ENCODE results near the gene AP2A1. TPM values are rescaled to one million over a fixed set of nuclear protein-coding genes. Genes with fewer than 3 reads are reported as not detected.
"Not testable (repeated sequence)": the region's sequence is repeated elsewhere in the genome, so short reads cannot be mapped to it uniquely, and the experiment has no call there.

AP2A1 gene
- 100 to 1,000 TPM in 1 of 2 experiments, 10 to 100 TPM in 1; 85.3 to 102 TPM for total RNA-seq

DNA sequence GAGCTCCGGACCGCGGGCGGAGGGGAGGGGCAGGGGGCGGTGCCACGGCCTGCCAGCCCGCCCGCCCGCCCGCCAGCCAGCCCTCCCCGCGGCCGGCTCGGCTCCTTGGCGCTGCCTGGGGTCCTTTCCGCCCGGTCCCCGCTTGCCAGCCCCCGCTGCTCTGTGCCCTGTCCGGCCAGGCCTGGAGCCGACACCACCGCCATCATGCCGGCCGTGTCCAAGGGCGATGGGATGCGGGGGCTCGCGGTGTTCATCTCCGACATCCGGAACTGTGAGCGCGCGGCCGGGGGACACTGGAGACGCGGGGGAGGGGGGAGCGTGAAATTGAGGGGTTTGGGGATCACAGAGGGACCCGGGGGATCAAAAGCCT, at the start of gene AP2A1:
Gene AP2A1, plus strand, starts transcription at position 72 of the 370 bp plus-strand sequence. Its CDS starts 133 bp downstream, at position 205.
- Mint-ChIP-seq H3K4me1 (peaks cover 35% of the 10 kb centered on the region), H3K36me3 (peaks cover 4% of the 10 kb centered on the region), H3K4me3 (peak within 1 kb of the TSS; percentile 89), H3K27me3 (no peaks in the 10 kb centered on the region), H3K27ac (peak within 1 kb of the TSS; percentile 93), H3K9me3 (ENCODE audit: low read depth) (no peaks in the 10 kb centered on the region)
- DNase-seq (no peak), ATAC-seq (no peak)
- CTCF ChIA-PET = interaction anchor here (0.7 to 1.5 kb wide), 5 partner anchors 10 to 110 kb away, joined by 3 to 4 read pairs (median 3); no protein-coding TSS in a partner anchor

DNA sequence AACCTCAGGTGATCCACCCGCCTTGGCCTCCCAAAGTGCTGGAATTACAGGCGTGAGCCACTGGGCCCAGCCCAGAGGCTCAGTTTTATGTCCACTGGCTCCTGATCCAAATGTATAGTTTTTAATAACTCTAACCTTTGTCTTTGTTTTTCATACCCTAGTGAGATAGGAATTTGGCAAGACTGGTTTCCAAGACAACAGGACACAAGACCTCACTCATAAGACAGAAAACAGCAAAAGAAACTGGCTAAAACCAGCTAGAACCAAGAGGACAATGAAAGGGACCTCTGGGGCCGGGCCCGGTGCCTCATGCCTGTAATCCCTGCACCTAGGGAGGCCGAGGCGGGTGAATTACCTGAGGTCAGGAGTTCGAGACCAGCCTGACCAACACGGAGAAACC, 48.3 kb upstream of the AP2A1 start:
- no peak for ATAC-seq
- peak overlapping the region; percentile 4 for H3K27ac Mint-ChIP-seq
- no peak overlapping the region for H3K4me3 Mint-ChIP-seq
- peaks cover 14% of the 10 kb centered on the region for H3K4me1 Mint-ChIP-seq
- H3K36me3 Mint-ChIP-seq = no peaks in the 10 kb centered on the region
- no peaks in the 10 kb centered on the region for H3K9me3 Mint-ChIP-seq (ENCODE audit: low read depth)
- CTCF ChIA-PET = interaction anchor here (0.6 to 2.8 kb wide), 10 partner anchors 13 to 131 kb away, joined by 3 to 14 read pairs (median 4); partner anchors contain the start of gene PTOV1
- DNase-seq = no peak
- no peaks in the 10 kb centered on the region for H3K27me3 Mint-ChIP-seq

DNA sequence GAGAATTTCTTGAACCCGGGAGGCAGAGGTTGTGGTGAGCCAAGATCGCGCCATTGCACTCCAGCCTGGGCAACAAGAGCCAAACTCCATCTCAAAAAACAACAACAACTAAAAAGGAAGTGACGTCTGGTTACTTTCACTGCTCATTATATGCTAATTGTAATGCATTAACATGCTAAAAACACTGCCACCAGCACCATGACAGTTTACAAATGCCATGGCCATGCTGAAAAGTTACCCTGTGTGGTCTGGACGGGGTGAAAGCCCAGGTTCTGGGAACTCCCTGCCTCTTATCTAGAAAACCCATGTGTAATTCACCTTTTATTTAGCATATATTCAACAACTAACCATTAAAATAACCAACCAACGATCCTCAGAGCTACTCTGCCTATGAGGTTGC, 47.8 kb upstream of the AP2A1 start:
- H3K27ac Mint-ChIP-seq = peak overlapping the region; percentile 0
- peaks cover 14% of the 10 kb centered on the region for H3K4me1 Mint-ChIP-seq

DNA sequence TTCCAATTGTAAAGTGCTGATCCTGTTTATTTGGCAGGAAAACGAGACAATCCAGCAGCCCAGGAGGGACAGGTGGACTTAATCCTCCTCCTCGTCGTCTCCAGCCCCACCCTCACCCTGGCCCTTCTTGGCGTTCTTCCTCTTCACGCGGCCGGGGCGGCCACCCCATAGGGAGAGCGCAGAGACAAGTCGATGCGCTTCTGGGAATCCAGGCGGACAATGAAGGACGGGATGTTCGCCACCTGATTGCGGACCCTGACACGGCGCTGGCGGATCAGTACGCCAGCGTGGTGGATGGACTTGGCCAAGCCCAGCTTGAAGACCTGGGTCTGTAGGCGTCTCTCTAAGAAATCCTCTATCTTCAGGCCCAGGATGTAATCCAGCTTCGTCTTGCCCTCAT, 47.4 kb upstream of the AP2A1 start:
- H3K36me3 Mint-ChIP-seq; ATAC-seq; H3K27me3 Mint-ChIP-seq; H3K4me3 Mint-ChIP-seq; H3K9me3 Mint-ChIP-seq (ENCODE audit: low read depth); DNase-seq: not testable (repeated sequence)
- Mint-ChIP-seq H3K27ac (peak overlapping the region; percentile 0), H3K4me1 (peaks cover 14% of the 10 kb centered on the region)
- CTCF ChIA-PET = interaction anchor here (0.5 to 0.7 kb wide), 3 partner anchors 9 to 42 kb away, joined by 3 to 4 read pairs (median 4); partner anchors contain the start of gene PRMT1

More for the DNA sequence above, 47.8 kb upstream of the AP2A1 start:
- DNase-seq (no peak), ATAC-seq (no peak)
- Mint-ChIP-seq H3K27me3 (no peaks in the 10 kb centered on the region), H3K4me3 (no peak overlapping the region), H3K9me3 (ENCODE audit: low read depth) (no peaks in the 10 kb centered on the region), H3K36me3 (no peaks in the 10 kb centered on the region)
- CTCF ChIA-PET = interaction anchor here (0.5 to 0.8 kb wide), 3 partner anchors 9 to 114 kb away, joined by 3 to 4 read pairs (median 4); no protein-coding TSS in a partner anchor

DNA sequence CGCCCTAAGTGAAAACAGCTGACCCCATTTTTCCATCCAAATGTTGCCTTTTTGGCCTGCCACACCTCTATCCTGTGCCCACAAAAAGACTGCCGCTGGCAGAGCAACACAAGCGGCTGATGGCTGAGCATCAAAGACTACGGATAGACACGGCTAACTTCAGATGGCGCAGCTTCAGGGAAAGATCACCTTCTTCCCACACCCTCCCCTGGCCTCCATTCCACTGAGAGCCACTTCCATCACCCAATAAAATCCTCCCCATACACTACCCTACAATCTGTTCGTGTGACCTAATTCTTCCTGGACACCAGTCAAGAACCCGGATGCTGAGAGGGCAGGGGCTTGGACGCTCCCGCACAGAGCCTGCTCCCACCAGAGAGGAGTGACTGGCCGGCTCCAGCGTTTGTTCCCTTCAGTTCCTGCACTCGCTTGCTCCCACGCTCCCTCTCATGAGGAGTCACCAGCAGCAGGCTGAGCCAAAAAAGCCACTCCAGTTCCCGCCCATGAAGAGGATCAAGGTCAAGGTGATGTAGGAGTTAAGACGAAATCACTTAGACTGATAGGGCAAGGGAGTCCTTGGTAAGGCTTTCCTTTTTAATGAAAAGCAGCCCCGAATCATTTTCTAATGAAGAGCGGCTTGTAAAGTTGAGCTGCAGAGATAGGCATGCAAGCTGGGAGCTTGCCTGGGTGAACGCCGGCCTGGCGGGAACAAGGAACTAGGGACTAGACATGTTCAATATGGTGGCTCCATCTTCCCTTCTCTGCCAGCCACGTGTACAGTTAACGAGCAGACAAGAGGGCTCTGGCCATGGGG, 39.4 kb upstream of the AP2A1 start:
- no peak overlapping the region for H3K27ac Mint-ChIP-seq
- ATAC-seq (no peak), DNase-seq (no peak)
- H3K4me3 Mint-ChIP-seq = no peak overlapping the region
- no peaks in the 10 kb centered on the region for H3K36me3 Mint-ChIP-seq
- H3K27me3 Mint-ChIP-seq = no peaks in the 10 kb centered on the region
- no peaks in the 10 kb centered on the region for H3K9me3 Mint-ChIP-seq (ENCODE audit: low read depth)
- CTCF ChIA-PET = no interaction called here
- H3K4me1 Mint-ChIP-seq = peaks cover 3% of the 10 kb centered on the region

DNA sequence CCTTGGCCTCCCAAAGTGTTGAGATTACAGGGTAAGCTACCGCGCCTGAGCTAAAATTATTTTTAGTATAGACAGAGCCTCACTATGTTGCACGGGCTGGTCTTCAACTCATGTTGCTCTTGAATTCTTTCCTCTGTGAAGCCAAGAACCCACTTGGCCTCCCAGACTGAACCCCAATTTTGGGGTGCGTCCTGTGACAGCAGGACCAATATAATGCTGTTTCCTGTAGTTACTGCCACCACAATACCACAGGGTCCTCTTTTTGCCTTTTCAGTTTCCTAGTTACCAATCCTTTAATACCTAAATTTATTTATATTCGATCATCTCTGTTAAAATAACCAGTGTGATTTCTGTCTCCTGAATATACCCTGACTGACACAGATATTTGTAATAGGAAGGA, 36.6 kb upstream of the AP2A1 start:
- no peaks in the 10 kb centered on the region for H3K27me3 Mint-ChIP-seq
- ATAC-seq (no peak), DNase-seq (no peak)
- no peak overlapping the region for H3K27ac Mint-ChIP-seq
- CTCF ChIA-PET = interaction anchor here (2.1 kb wide), 1 partner anchor 13 kb away, joined by 8 read pairs; no protein-coding TSS in a partner anchor
- no peaks in the 10 kb centered on the region for H3K9me3 Mint-ChIP-seq (ENCODE audit: low read depth)
- no peak overlapping the region for H3K4me3 Mint-ChIP-seq
- peaks cover 3% of the 10 kb centered on the region for H3K4me1 Mint-ChIP-seq
- no peaks in the 10 kb centered on the region for H3K36me3 Mint-ChIP-seq

DNA sequence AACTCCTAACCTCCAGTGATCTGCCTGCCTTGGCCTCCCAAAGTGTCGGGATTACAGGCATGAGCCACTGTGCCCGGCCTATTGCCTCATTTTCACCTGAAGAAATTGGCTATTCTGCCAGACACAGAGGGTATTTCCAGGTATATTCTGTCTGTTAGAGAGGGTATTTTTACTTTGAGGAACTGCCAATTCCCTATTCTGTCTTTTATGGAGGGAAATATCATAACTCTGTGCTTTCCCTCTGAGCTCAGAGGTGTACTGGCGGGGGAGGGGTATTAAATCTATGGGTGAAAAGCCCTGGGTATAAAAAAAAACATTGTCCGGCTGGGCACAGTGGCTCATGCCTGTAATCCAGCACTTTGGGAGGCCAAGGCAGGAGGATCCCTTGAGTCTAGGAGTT, 28.5 kb upstream of the AP2A1 start:
- CTCF ChIA-PET = no interaction called here
- Mint-ChIP-seq H3K27me3 (peaks cover 5% of the 10 kb centered on the region), H3K4me3 (no peak overlapping the region), H3K36me3 (no peaks in the 10 kb centered on the region), H3K9me3 (ENCODE audit: low read depth) (no peaks in the 10 kb centered on the region), H3K4me1 (peaks cover 6% of the 10 kb centered on the region), H3K27ac (no peak overlapping the region)
- DNase-seq (no peak), ATAC-seq (no peak)

DNA sequence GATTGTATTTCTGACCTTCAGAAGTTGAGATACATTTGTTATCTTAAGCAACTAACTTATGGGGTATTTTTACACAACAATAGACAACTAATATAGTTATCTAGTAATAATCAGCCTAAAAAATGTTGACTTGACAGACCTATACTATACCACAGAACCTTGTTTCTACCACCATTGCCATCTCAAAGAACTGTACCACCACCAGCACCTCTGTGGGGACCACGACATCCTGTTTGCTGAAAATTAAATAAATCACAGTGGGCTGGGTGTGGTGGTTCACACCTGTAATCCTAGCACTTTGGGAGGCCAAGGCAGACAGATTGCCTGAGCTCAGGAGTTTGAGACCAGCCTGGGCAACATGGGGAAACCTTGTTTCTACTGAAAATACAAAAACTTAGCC, 27.7 kb upstream of the AP2A1 start:
- DNase-seq = no peak
- peaks cover 6% of the 10 kb centered on the region for H3K4me1 Mint-ChIP-seq
- CTCF ChIA-PET = no interaction called here
- H3K4me3 Mint-ChIP-seq = no peak overlapping the region
- H3K9me3 Mint-ChIP-seq (ENCODE audit: low read depth) = no peaks in the 10 kb centered on the region
- H3K36me3 Mint-ChIP-seq = no peaks in the 10 kb centered on the region
- H3K27ac Mint-ChIP-seq = no peak overlapping the region
- ATAC-seq = no peak
- H3K27me3 Mint-ChIP-seq = peaks cover 5% of the 10 kb centered on the region

DNA sequence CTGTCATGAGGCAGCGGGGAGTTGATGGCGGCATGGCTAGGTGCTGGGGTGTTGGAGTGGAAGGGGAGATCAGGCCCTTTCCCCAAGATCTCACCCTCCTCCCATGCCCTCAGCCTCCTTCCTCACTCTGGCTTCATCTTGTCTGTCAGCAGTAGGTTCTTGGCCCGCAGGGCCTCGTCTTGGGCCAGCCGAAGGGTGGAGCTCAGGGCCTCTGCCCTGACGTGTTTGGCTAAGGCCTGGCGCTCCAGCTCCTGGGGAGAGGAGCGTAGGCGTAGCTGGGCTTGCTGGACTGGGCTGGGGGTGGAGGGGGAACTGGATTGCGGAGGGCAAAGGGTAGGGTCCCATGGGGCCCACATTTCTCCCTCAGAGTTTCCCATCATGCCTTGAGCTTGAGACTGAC, 26.9 kb upstream of the AP2A1 start:
- peaks cover 5% of the 10 kb centered on the region for H3K27me3 Mint-ChIP-seq
- H3K4me3 Mint-ChIP-seq = no peak overlapping the region
- CTCF ChIA-PET = no interaction called here
- peaks cover 6% of the 10 kb centered on the region for H3K4me1 Mint-ChIP-seq
- H3K36me3 Mint-ChIP-seq = no peaks in the 10 kb centered on the region
- DNase-seq = no peak
- H3K27ac Mint-ChIP-seq = no peak overlapping the region
- ATAC-seq = no peak
- H3K9me3 Mint-ChIP-seq (ENCODE audit: low read depth) = no peaks in the 10 kb centered on the region

DNA sequence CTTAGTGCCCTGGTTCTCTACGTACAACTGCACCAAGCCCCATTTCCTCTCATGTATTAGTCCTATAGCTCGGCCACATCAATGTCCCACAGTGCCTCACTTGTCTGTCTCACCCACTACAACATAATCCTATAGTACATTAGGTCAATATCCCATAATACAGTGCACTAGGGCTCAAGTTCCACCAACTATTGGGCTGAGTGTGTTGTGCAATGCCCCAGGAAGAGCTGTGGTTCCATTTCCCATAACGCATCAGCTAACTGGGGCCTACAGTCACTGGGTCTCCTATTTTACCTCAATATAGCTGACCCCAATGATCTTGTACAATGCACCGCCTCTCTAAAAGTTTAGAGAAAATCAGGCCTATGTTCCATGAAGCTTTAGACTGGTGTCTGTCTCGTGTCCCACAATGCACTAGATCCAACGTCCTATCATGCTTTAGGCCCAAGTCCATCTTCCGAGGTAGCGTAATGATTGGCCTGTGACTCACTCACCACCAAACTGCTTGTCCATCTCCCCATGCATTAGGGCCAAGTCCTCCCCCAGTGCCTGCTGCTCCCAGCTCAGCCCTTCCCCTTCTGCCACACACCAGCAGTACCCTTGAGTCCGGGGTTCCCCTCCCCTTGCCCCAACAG, 25.5 kb upstream of the AP2A1 start:
- Mint-ChIP-seq H3K27ac (no peak overlapping the region), H3K36me3 (no peaks in the 10 kb centered on the region), H3K9me3 (ENCODE audit: low read depth) (no peaks in the 10 kb centered on the region), H3K27me3 (no peaks in the 10 kb centered on the region), H3K4me3 (no peak overlapping the region), H3K4me1 (peaks cover 6% of the 10 kb centered on the region)
- no peak for DNase-seq
- ATAC-seq = no peak
- CTCF ChIA-PET = interaction anchor here (1.1 kb wide), 1 partner anchor 18 kb away, joined by 3 read pairs; no protein-coding TSS in a partner anchor

DNA sequence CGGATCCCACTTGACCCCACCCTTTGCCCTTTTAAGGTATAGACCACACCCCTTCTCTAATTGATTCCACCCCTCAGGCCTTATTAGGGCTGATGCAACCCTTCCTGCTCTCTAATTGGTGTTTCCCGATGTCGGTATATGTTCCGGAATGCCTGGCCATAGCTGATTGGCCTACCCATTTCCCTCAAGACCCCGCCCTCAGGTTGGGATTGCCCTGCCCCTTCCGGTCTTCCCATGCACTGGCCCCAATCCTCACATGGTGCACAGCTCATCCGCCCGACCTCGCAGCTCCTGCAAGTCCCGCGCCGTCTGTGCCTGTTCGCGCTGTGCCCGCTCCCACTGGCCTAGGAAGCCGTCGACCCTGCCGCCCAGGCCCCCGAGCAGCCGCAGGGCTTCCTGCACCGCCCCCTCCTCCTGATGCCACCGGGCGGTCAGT, 21.8 kb upstream of the AP2A1 start:
- Mint-ChIP-seq H3K27me3 (no peaks in the 10 kb centered on the region), H3K9me3 (ENCODE audit: low read depth) (no peaks in the 10 kb centered on the region), H3K4me3 (no peak overlapping the region), H3K4me1 (peaks cover 2% of the 10 kb centered on the region), H3K27ac (no peak overlapping the region), H3K36me3 (no peaks in the 10 kb centered on the region)
- CTCF ChIA-PET = no interaction called here
- DNase-seq (no peak), ATAC-seq (no peak)

DNA sequence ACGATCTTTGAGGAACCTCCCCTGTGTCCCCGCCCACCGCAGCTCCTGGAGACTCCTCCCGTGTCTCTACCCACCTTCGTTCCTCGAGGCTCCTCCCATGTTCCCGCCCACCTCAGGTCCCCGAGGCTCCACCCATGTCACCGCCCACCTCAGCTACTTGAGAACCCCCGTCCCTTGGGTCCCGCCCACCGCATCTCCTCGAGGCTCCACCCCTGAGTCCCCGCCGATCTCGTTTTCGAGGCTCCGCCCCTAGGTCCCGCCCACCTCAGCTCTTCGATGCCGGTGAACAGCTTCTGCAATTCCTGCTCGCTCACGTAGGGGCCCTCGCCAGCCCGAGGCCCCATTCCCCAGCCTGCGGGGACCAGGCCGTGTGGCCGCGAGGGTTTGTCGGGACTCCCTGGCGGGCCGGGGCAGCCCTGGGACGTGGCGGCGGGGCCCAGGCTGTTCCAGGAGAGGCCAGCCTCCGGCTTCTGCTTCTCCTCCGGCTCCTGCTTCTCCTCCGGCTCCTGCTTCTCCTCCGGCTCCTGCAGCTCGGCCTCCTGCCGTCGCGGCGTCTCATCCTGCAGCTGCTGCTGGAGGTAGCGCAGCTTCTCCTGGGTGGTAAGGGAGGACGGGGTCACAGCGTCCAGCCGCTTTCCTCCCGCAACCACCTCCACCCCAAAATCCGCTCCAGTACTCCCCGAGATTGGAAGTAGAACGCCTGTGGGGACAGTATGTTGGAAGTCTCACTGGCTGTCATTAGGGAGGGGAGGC, 20.4 kb upstream of the AP2A1 start:
- H3K4me1 Mint-ChIP-seq = no peaks in the 10 kb centered on the region
- CTCF ChIA-PET = interaction anchor here (1.2 to 1.4 kb wide), 3 partner anchors 10 to 29 kb away, joined by 3 read pairs; no protein-coding TSS in a partner anchor

DNA sequence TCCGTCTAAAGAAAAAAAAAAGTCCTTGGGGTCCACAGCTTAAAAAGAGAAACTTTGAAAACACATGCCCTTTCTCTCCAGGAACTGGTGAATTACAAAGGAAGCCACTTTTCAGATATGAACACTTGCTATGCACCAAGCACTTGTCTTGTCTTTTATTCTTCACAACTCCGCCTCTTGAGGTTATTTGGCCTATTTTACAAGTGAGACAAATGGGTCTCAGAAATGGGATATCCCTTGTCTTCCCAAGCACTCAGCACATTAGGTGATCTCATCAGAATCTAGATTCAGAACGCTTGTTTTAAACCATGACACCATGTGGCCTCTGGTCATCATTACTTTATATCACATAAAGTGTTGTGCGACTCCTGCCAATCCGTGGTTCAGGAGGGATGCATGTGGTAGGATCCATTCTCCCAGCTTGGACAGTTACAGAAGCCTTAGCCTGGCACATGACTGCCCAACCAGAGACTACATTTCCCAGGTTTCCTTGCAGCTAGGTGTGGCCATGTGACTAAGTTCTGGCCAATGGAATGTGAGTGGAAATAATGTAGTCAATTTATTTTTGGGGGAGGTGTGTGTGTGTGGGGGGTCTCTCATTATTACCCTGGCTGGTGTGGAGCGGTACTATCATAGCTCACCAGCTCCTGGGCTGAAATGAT, 17.6 kb upstream of the AP2A1 start:
- CTCF ChIA-PET = interaction anchor here (0.7 kb wide), 1 partner anchor 862 kb away, joined by 3 read pairs; no protein-coding TSS in a partner anchor
- Mint-ChIP-seq H3K4me1 (no peaks in the 10 kb centered on the region), H3K27me3 (no peaks in the 10 kb centered on the region), H3K27ac (no peak overlapping the region), H3K9me3 (ENCODE audit: low read depth) (peaks cover 2% of the 10 kb centered on the region), H3K4me3 (no peak overlapping the region), H3K36me3 (no peaks in the 10 kb centered on the region)
- no peak for ATAC-seq
- DNase-seq = no peak

More for the DNA sequence above, 20.4 kb upstream of the AP2A1 start:
- no peaks in the 10 kb centered on the region for H3K9me3 Mint-ChIP-seq (ENCODE audit: low read depth)
- peak; percentile 60 for ATAC-seq
- no peak overlapping the region for H3K4me3 Mint-ChIP-seq
- H3K27ac Mint-ChIP-seq = no peak overlapping the region
- no peaks in the 10 kb centered on the region for H3K27me3 Mint-ChIP-seq
- no peaks in the 10 kb centered on the region for H3K36me3 Mint-ChIP-seq
- DNase-seq = peak; percentile 57

Measured in activated CD8-positive, alpha-beta memory T cell treated with anti-CD3 and anti-CD28 coated beads, Interleukin-2, amount 10 ng/mL, durations not matched to agents 7 days and 5 days (primary cell).